Measurements from ENCODE around the gene TP63.
A peak's percentile ranks its signal among the peaks of the same experiment; 100 is the strongest.

TP63 gene

DNA sequence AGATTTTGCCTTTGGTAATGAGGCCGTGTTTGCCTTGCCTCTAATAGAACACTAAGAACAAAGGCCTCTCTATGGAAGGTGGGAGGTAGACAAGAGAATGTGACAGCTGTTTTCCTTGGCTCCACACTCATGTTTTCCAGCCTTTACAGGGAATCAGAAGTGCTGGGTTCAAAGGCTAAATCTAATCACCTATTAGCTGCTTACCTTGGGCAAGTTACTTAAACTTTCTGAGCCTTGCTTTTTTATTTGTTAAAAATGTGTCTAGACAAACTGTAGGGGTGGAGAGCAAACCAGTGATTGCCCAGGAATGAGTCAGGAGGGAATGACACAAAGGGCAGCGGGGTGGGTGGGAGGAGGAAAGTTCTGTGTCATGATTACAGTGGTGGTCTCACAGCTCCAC lies 310.5 kb downstream of the TP63 start:
- DNase-seq: peak; percentile 99

GRCh38 chr3:189942948-189943347 lies 311.8 kb downstream of the TP63 start:
- DNase-seq: peak; percentile 93

GRCh38 chr3:189944285-189945145 lies 313.3 kb downstream of the TP63 start:
- peak; percentile 27 for DNase-seq

GRCh38 chr3:189945935-189946709 lies 314.9 kb downstream of the TP63 start:
- DNase-seq: no peak

Data from NCI-H146 (cell line).